ENCODE data around the gene PPP2R2C.

Gene PPP2R2C

DNA sequence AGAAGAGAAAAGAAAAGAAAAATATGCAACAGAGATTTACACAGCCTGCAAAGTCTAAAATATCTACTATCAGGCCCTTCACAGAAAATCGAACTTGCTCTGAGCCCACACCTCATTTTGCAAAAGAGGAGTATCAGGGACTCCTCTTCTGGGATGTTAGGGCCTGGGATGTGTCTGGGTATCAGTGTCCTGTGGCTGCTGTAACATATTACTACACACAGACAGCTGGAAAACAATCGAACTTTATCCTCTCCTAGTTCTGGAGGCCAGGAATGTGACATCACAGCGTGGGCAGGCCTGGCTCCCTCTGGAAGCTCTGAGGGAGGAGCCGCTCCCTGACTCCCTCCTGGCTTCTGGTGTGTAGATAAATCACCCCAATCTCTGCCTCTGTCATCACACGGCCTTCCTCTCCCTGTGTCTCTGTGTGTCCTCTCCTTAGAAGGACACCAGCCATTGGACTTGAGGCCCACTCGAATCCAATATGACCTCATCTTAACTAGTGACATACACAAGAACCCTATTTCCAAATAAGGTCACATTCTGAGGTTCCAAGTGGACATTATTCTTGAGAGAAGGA lies 52.9 kb downstream of the PPP2R2C start:
- Mint-ChIP-seq H3K27me3 (peaks cover 39% of the 10 kb centered on the region), H3K4me1 (no peaks in the 10 kb centered on the region), H3K9me3 (peaks cover 2% of the 10 kb centered on the region), H3K36me3 (no peaks in the 10 kb centered on the region), H3K27ac (no peak overlapping the region), H3K4me3 (no peak overlapping the region)
- no peak for ATAC-seq

- peaks cover 2% of the 10 kb centered on the region for H3K9me3 Mint-ChIP-seq
- no peak for ATAC-seq
- peaks cover 44% of the 10 kb centered on the region for H3K27me3 Mint-ChIP-seq
- no peaks in the 10 kb centered on the region for H3K4me1 Mint-ChIP-seq
- no peaks in the 10 kb centered on the region for H3K36me3 Mint-ChIP-seq
- H3K27ac Mint-ChIP-seq, result no peak overlapping the region
- no peak overlapping the region for H3K4me3 Mint-ChIP-seq
These were observed 54.1 kb downstream of the PPP2R2C start for GRCh38 chr4:6418193-6418755.

DNA sequence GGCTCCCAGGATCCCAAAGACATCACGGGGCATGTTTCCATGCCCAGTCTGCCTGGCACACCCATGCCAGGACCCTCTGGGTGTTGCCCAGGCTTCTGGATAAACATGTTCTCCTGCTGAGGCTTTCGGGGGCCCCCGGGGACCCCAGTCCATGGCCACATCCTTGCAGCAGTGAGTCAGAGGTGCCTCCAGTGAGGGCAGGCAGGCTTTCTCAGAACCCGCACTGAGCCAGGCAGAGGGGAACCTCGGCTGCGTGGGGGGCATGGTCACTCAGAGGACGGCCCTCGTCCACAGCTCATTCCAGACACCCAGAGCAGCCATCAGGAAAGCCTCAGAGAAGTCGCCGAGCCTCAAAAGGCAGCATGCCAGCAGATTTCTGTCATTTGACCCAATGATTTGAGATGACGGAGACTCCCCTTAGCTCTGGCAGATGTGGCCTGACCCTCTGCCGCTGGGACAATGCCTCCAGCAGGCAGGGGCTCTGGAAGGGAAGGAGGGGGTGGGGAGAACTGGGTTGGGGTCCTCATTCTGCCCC lies 54.8 kb downstream of the PPP2R2C start:
- H3K4me3 Mint-ChIP-seq, result no peak overlapping the region
- no peaks in the 10 kb centered on the region for H3K36me3 Mint-ChIP-seq
- H3K9me3 Mint-ChIP-seq, result peaks cover 6% of the 10 kb centered on the region
- ATAC-seq, result no peak
- peaks cover 44% of the 10 kb centered on the region for H3K27me3 Mint-ChIP-seq
- no peaks in the 10 kb centered on the region for H3K4me1 Mint-ChIP-seq
- H3K27ac Mint-ChIP-seq, result no peak overlapping the region

DNA sequence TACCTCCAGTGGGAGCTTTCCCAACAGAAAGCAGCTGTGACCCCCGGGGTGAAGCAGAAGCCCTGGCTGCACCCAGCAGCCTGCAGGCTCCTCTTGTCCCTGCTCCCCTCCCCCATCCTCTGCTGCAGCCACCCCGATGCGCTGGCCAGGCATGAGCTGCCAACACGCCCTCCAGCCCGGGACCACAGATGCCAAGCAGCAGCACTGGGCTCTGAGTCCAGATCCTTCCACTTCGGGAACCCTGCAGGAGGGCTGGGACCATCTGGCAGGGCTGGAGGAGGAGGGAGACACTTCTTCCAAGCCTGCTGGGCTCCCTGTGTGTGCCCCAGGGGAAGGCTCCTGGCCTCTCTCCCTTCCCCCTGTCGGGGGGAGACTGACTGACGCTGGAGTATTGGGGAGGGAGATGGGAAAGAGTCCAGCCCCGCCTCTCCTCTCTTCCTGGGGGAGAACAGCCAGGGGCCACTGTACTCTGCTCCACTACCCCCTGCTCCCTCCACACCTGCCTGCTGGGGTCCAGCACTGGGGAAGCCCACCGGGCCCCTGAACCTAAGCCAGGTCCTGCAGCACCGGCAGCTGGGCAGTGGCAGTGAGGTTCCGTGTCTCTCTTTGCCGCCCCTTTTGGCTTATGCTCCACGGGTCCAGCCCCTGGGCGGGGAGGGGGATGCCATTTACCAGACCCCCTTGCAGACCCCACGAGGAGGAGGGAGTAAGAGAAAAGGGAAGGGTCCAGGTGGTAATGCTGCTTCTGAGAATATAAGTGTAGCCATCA lies 55.7 kb downstream of the PPP2R2C start:
- Mint-ChIP-seq H3K4me1 (no peaks in the 10 kb centered on the region), H3K36me3 (no peaks in the 10 kb centered on the region)
- ATAC-seq, result no peak

DNA sequence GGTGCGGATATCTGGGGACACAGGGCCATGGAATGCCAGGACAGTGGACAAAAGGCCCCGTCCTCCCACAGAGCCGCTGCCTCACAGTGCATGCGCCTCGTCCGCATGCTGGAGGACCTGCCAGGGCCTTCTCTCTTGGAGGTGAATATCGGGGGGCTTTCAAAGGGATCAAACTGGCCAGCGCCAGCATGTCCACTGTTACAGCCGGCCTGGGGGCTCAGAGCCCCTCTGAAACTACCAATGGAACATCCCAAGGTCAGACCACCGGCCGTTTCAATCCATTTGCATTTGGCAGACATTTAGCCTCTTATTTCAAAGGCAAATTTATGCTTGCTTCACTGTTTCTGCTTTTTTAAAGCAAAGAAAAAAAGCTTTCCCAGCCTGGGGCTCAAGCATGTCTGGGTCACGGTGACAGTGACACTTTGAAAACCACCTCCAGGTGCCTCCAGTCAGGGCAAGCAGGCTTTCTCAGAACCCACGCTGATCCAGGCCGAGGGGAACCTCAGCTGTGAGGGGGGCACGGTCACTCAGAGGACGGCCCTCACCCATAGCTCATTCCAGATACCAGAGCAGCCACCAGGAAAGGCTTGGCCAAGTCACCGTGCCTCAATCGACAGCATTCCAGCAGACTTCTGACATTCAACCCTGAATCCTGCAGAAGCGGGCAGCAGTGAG lies 57.2 kb downstream of the PPP2R2C start:
- no peak for ATAC-seq
- H3K36me3 Mint-ChIP-seq, result no peaks in the 10 kb centered on the region
- no peak overlapping the region for H3K4me3 Mint-ChIP-seq
- no peak overlapping the region for H3K27ac Mint-ChIP-seq
- no peaks in the 10 kb centered on the region for H3K4me1 Mint-ChIP-seq
- peaks cover 4% of the 10 kb centered on the region for H3K9me3 Mint-ChIP-seq
- H3K27me3 Mint-ChIP-seq, result peaks cover 54% of the 10 kb centered on the region

More for the DNA sequence above, 55.7 kb downstream of the PPP2R2C start:
- Mint-ChIP-seq H3K27ac (no peak overlapping the region), H3K9me3 (peaks cover 6% of the 10 kb centered on the region), H3K27me3 (peaks cover 46% of the 10 kb centered on the region), H3K4me3 (no peak overlapping the region)

GRCh38 chr4:6414578-6414977 lies 57.8 kb downstream of the PPP2R2C start:
- Mint-ChIP-seq H3K4me1 (no peaks in the 10 kb centered on the region), H3K4me3 (no peak overlapping the region), H3K27ac (no peak overlapping the region)

DNA sequence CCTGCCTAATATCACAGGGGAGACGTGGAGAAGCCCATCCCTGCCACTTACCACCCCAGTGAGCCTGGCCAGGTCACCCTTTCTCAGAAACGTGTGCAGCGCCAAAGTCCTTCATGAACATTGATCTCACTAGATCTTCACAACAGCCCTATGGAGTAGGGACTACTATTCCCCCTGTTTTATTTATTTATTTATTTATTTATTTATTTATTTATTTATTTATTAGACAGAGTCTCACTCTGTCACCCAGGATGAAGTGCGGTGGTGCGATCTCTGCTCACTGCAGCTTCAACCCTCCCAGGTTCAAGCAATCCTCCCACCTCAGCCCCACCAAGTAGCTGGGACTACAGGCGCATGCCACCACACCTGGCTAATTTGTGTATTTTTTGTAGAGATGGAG lies 61.8 kb downstream of the PPP2R2C start:
- ATAC-seq, result no peak
- Mint-ChIP-seq H3K27me3 (peaks cover 35% of the 10 kb centered on the region), H3K36me3 (no peaks in the 10 kb centered on the region), H3K27ac (no peak overlapping the region), H3K4me1 (no peaks in the 10 kb centered on the region), H3K9me3 (peaks cover 8% of the 10 kb centered on the region), H3K4me3 (no peak overlapping the region)

More at GRCh38 chr4:6414578-6414977, 57.8 kb downstream of the PPP2R2C start:
- peaks cover 4% of the 10 kb centered on the region for H3K9me3 Mint-ChIP-seq
- H3K27me3 Mint-ChIP-seq, result peaks cover 54% of the 10 kb centered on the region
- H3K36me3 Mint-ChIP-seq, result no peaks in the 10 kb centered on the region
- no peak for ATAC-seq

- peaks cover 35% of the 10 kb centered on the region for H3K27me3 Mint-ChIP-seq
- ATAC-seq, result no peak
- no peak overlapping the region for H3K4me3 Mint-ChIP-seq
- no peaks in the 10 kb centered on the region for H3K4me1 Mint-ChIP-seq
- H3K36me3 Mint-ChIP-seq, result no peaks in the 10 kb centered on the region
- peaks cover 8% of the 10 kb centered on the region for H3K9me3 Mint-ChIP-seq
- H3K27ac Mint-ChIP-seq, result no peak overlapping the region
These were observed 62.3 kb downstream of the PPP2R2C start for GRCh38 chr4:6410068-6410467.

GRCh38 chr4:6409381-6409780 lies 63.0 kb downstream of the PPP2R2C start:
- Mint-ChIP-seq H3K4me3 (no peak overlapping the region), H3K9me3 (peaks cover 8% of the 10 kb centered on the region), H3K36me3 (no peaks in the 10 kb centered on the region), H3K27ac (no peak overlapping the region), H3K4me1 (no peaks in the 10 kb centered on the region), H3K27me3 (peaks cover 35% of the 10 kb centered on the region)
- ATAC-seq, result peak; percentile 29

GRCh38 chr4:6408263-6408662 lies 64.2 kb downstream of the PPP2R2C start:
- no peak for ATAC-seq
- Mint-ChIP-seq H3K27ac (no peak overlapping the region), H3K4me3 (no peak overlapping the region), H3K9me3 (peaks cover 8% of the 10 kb centered on the region), H3K4me1 (no peaks in the 10 kb centered on the region), H3K36me3 (no peaks in the 10 kb centered on the region), H3K27me3 (peaks cover 42% of the 10 kb centered on the region)

GRCh38 chr4:6405397-6405706 lies 67.1 kb downstream of the PPP2R2C start:
- ATAC-seq, result no peak
- Mint-ChIP-seq H3K36me3 (no peaks in the 10 kb centered on the region), H3K27ac (no peak overlapping the region), H3K9me3 (peaks cover 4% of the 10 kb centered on the region), H3K4me1 (no peaks in the 10 kb centered on the region), H3K4me3 (no peak overlapping the region), H3K27me3 (peaks cover 61% of the 10 kb centered on the region)

DNA sequence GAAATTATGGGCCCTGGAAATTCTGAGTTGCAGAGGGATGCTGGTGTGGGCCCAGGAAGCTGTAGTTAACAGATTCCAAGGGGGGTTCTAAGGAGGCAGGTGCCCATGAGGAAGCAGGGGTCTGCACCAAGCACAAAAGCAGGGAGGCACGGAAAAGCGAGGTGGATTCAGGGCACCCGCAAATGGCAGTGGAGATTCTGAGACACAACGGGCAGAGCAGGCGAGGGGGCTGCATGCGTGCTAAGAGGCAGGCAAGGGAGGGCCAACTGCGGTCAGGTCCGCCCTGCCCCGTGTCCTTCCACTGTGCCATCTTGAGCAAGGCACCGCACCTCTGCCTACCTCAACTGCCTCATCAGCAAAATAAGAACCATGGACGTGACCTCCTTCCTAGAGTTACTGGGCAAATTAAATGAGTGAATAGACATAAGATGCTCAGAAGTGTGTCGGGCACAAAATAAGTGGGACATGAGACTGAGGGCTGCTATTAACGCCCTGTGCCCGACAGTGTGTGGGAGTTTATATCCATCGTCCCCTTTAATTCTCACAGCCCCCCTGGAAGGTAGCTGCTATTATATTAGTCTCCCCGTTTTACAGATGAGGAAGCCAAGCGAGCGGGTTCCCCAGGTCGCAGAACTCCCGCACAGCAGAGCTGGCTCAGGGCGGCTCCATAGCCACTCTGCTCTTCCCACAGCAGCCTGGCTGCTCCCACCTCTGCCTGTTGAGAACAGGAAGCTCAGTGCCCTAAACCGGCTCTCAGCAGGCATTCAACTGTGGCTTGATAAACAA lies 67.6 kb downstream of the PPP2R2C start:
- ATAC-seq, result no peak
- H3K9me3 Mint-ChIP-seq, result peaks cover 4% of the 10 kb centered on the region
- no peak overlapping the region for H3K27ac Mint-ChIP-seq
- no peaks in the 10 kb centered on the region for H3K4me1 Mint-ChIP-seq
- H3K36me3 Mint-ChIP-seq, result no peaks in the 10 kb centered on the region
- H3K27me3 Mint-ChIP-seq, result peaks cover 62% of the 10 kb centered on the region
- H3K4me3 Mint-ChIP-seq, result no peak overlapping the region

- Mint-ChIP-seq H3K36me3 (no peaks in the 10 kb centered on the region), H3K4me3 (no peak overlapping the region), H3K27me3 (peaks cover 56% of the 10 kb centered on the region), H3K4me1 (no peaks in the 10 kb centered on the region), H3K9me3 (peaks cover 4% of the 10 kb centered on the region), H3K27ac (no peak overlapping the region)
- ATAC-seq, result no peak
These were observed 69.1 kb downstream of the PPP2R2C start for GRCh38 chr4:6403400-6403685.

GRCh38 chr4:6402566-6403399 lies 69.6 kb downstream of the PPP2R2C start:
- H3K4me3 Mint-ChIP-seq, result no peak overlapping the region
- H3K27me3 Mint-ChIP-seq, result peaks cover 54% of the 10 kb centered on the region
- H3K27ac Mint-ChIP-seq, result no peak overlapping the region
- ATAC-seq, result no peak
- no peaks in the 10 kb centered on the region for H3K4me1 Mint-ChIP-seq
- H3K36me3 Mint-ChIP-seq, result no peaks in the 10 kb centered on the region
- H3K9me3 Mint-ChIP-seq, result peaks cover 4% of the 10 kb centered on the region
